Transverse colon (tissue), 4 donors: ENCODE measurements around the gene PPFIBP2. TPM values are rescaled to one million over a fixed set of nuclear protein-coding genes. Genes with fewer than 3 reads are reported as not detected.
A peak's percentile ranks its signal among the peaks of the same experiment; 100 is the strongest.

Source experiments
- DNase-seq: peaks from one replicate; pipeline ENCODE4 v3.0.0-alpha.2; 2019
- H3K27ac ChIP-seq, 4 donors: fragments of 200-600 bp; sonication (generic); 2 replicates each; pipeline ENCODE4 v1.5.1; 2016 to 2018; ENCODE audit warnings: inconsistent platforms in 4 of 4
- H3K27me3 ChIP-seq: fragments of 200-600 bp; sonication (generic); 2 replicates; pipeline ENCODE4 v1.5.1; 2017; ENCODE audit warnings: inconsistent platforms
- H3K36me3 ChIP-seq, 4 donors: fragments of 200-600 bp; sonication (generic); 2 replicates each; pipeline ENCODE4 v1.5.1; 2017 to 2019; ENCODE audit warnings: inconsistent platforms in 4 of 4
- H3K4me1 ChIP-seq, 4 donors: fragments of 200-600 bp; sonication (generic); 2 replicates each; pipeline ENCODE4 v1.5.1; 2017 to 2020; ENCODE audit warnings: inconsistent platforms in 4 of 4
- H3K4me3 ChIP-seq, 4 donors: fragments of 200-600 bp; sonication (generic); 1 replicate in 1 of 4; 2 replicates in 3 of 4; pipeline versions ENCODE4 v1.5.1 to v1.6.1; 2017 to 2019; ENCODE audit warnings: inconsistent platforms in 4 of 4
- H3K9me3 ChIP-seq, 2 donors: fragments of 200-600 bp; sonication (generic); 2 replicates each; pipeline ENCODE4 v1.5.1; 2017 to 2019; ENCODE audit warnings: inconsistent platforms in 2 of 2
- CTCF ChIP-seq, 5 experiments: fragments of 200-600 bp in 3 of 5; fragments of 450-650 bp in 2 of 5; sonication (generic) in 3 of 5; IDR thresholded peaks; 1 replicate in 2 of 5; 2 replicates in 3 of 5; pipeline ENCODE4 v1.5.1; 2016 to 2017; ENCODE audit warnings: antibody characterized with exemption in 5 of 5, inconsistent platforms in 3 of 5, mild to moderate bottlenecking in 2 of 5, moderate library complexity in 1 of 5
- EP300 ChIP-seq: sonication (generic); formaldehyde crosslinking; IDR thresholded peaks from one replicate; pipeline ENCODE4 v1.6.1; 2017; ENCODE audit warnings: antibody characterized with exemption, low read depth
- POLR2A ChIP-seq: fragments of 450-650 bp; IDR thresholded peaks from one replicate; pipeline ENCODE4 v1.6.1; 2016; ENCODE audit warnings: antibody characterized with exemption, mild to moderate bottlenecking, moderate library complexity
- POLR2AphosphoS5 ChIP-seq, 3 donors: sonication (generic); formaldehyde crosslinking; IDR thresholded peaks; one replicate each; pipeline ENCODE4 v1.6.1; 2016; ENCODE audit warnings: antibody characterized with exemption in 3 of 3
- WGBS, 2 donors: methylation state at CpG; one replicate each; pipeline ENCODE4 v1.1.5; 2018; ENCODE audit warnings: low coverage in 1 of 2; 5-methylcytosine and 5-hydroxymethylcytosine counted together
- in situ Hi-C, 4 donors: fragments of 200-750 bp; cut with MboI; loops; one replicate each; pipeline versions ENCODE4 v1.15.0 to v1.15.1; 2017; ENCODE audit warnings: low sequenced_read_pairs in 3 of 4, low pct_ligation_motif_present in 1 of 4, low pct_unique_long_range_greater_than_20kb in 1 of 4
- intact Hi-C: fragments of 100-400 bp; cut with DNase I; formaldehyde crosslinking; loops from one replicate; pipeline ENCODE4 v1.15.1; 2023; ENCODE audit warnings: low total_unique reads
- total RNA-seq, 4 donors: library from RNA; depleted of rRNA; stranded (reverse); fragments of >200 nt; gene quantifications; one replicate each; pipeline ENCODE4 v1.1.0, GENCODE V29; 2016

The PPFIBP2 gene
- total RNA-seq, 4 donors from 2014 or later: 36.0 to 257 (median 83.3) TPM

- H3K4me3 ChIP-seq: no peak overlapping the region
- H3K27me3 ChIP-seq: no peaks in the 10 kb centered on the region
- peaks cover 0 to 14% (median 7%) of the 10 kb centered on the region in 4 donors for H3K4me1 ChIP-seq
- intact Hi-C loops: no loop called here
- H3K36me3 ChIP-seq: no peaks in the 10 kb centered on the region
- WGBS, 2 donors: 69 to 89% methylated on average over 3 to 6 of the region's 6 CpGs
- no peaks in the 10 kb centered on the region for H3K9me3 ChIP-seq
- H3K27ac ChIP-seq: no peak overlapping the region
- DNase-seq: no peak
- in situ Hi-C loops: no loop called here
- TF ChIP-seq EP300 (no peak), POLR2AphosphoS5 (IDR thresholded peaks at IDR 0.05) (no peak)
Observed at GRCh38 chr11:7537265-7537664, 23.5 kb downstream of the PPFIBP2 start.

- intact Hi-C loops: no loop called here
- H3K9me3 ChIP-seq: no peaks in the 10 kb centered on the region
- H3K4me3 ChIP-seq: no peak overlapping the region
- TF ChIP-seq POLR2AphosphoS5 (IDR thresholded peaks at IDR 0.05) (no peak), CTCF (IDR thresholded peaks at IDR 0.05) (no peak)
- no peaks in the 10 kb centered on the region for H3K27me3 ChIP-seq
- 20 to 55% methylated on average over 2 to 6 of the region's 8 CpGs for WGBS, 2 donors
- peak overlapping the region in 1 of 4 donors; percentile 15 for H3K27ac ChIP-seq
- H3K36me3 ChIP-seq: no peaks in the 10 kb centered on the region
- DNase-seq: no peak
- in situ Hi-C loops: no loop called here
- H3K4me1 ChIP-seq: peaks cover 0 to 14% (median 7%) of the 10 kb centered on the region in 4 donors
Observed at GRCh38 chr11:7538031-7538430, 24.2 kb downstream of the PPFIBP2 start.

- Histone ChIP-seq H3K9me3 (no peaks in the 10 kb centered on the region), H3K27me3 (no peaks in the 10 kb centered on the region), H3K36me3 (no peaks in the 10 kb centered on the region), H3K27ac (peak overlapping the region in 1 of 4 donors; percentile 15), H3K4me1 (peaks cover 0 to 14% (median 7%) of the 10 kb centered on the region in 4 donors), H3K4me3 (no peak overlapping the region)
- in situ Hi-C loops: no loop called here
- TF ChIP-seq CTCF (IDR thresholded peaks at IDR 0.05) (no peak), POLR2A (no peak), EP300 (no peak), POLR2AphosphoS5 (IDR thresholded peaks at IDR 0.05) (no peak)
- intact Hi-C loops: no loop called here
- no peak for DNase-seq
- 63 to 65% methylated on average over 5 to 12 of the region's 12 CpGs for WGBS, 2 donors
Observed at GRCh38 chr11:7538466-7539454, 25.0 kb downstream of the PPFIBP2 start.

GRCh38 chr11:7540830-7541555, 27.2 kb downstream of the PPFIBP2 start:
- H3K27ac ChIP-seq: no peak overlapping the region
- H3K27me3 ChIP-seq: no peaks in the 10 kb centered on the region
- no peak overlapping the region for H3K4me3 ChIP-seq
- 89 to 100% methylated on average over 4 to 8 of the region's 8 CpGs for WGBS, 2 donors
- intact Hi-C loops (no loop called here), in situ Hi-C loops (no loop called here)
- no peaks in the 10 kb centered on the region for H3K36me3 ChIP-seq
- H3K4me1 ChIP-seq: peaks cover 0 to 14% (median 5%) of the 10 kb centered on the region in 4 donors
- TF ChIP-seq POLR2AphosphoS5 (IDR thresholded peaks at IDR 0.05) (no peak), CTCF (IDR thresholded peaks at IDR 0.05) (no peak), EP300 (no peak), POLR2A (no peak)
- no peak for DNase-seq
- H3K9me3 ChIP-seq: no peaks in the 10 kb centered on the region
